Kasumi-1 (cell line): ENCODE data around the gene CCDC78.
"Not testable (repeated sequence)": the region's sequence is repeated elsewhere in the genome, so short reads cannot be mapped to it uniquely, and the experiment has no call there.

Experiments used
- DNase-seq, 2 experiments: peaks; one replicate each; lab custom pipeline; 2025; lab: John Stamatoyannopoulos, UW

The CCDC78 gene

GRCh38 chr16:693364-693763, 32.9 kb downstream of the CCDC78 start:
- DNase-seq, result no peak

GRCh38 chr16:692356-693108, 33.7 kb downstream of the CCDC78 start:
- DNase-seq, result no peak

- DNase-seq, result not testable (repeated sequence)
These were observed 35.0 kb downstream of the CCDC78 start for GRCh38 chr16:691242-691641.

- DNase-seq, result no peak
These were observed 36.9 kb downstream of the CCDC78 start for GRCh38 chr16:689175-689897.

- DNase-seq, result no peak
These were observed 38.7 kb downstream of the CCDC78 start for GRCh38 chr16:687499-687898.

GRCh38 chr16:686459-687260, 39.6 kb downstream of the CCDC78 start:
- no peak for DNase-seq

GRCh38 chr16:685967-686366, 40.3 kb downstream of the CCDC78 start:
- no peak for DNase-seq

- no peak for DNase-seq
These were observed 41.1 kb downstream of the CCDC78 start for GRCh38 chr16:684961-685696.

- DNase-seq, result peak; percentile 64 to 65
These were observed 42.0 kb downstream of the CCDC78 start, which contains the start of gene JMJD8 for GRCh38 chr16:684071-684794. TSS of gene JMJD8 (minus strand) at chr16:684334. CDS start at chr16:684319, 15 bp downstream.

- DNase-seq, result no peak
These were observed 42.7 kb downstream of the CCDC78 start for GRCh38 chr16:683396-684070.

GRCh38 chr16:682493-683395, 43.5 kb downstream of the CCDC78 start:
- DNase-seq, result no peak

- no peak for DNase-seq
These were observed 44.4 kb downstream of the CCDC78 start for GRCh38 chr16:681746-682427.

GRCh38 chr16:680967-681745, 45.1 kb downstream of the CCDC78 start:
- DNase-seq, result peak in 1 of 2 experiments; percentile 3

GRCh38 chr16:680625-680945, 45.7 kb downstream of the CCDC78 start:
- no peak for DNase-seq

GRCh38 chr16:679814-680624, 46.2 kb downstream of the CCDC78 start, which contains the start of gene STUB1:
TSS of gene STUB1 (plus strand) at chr16:680410. CDS start at chr16:680526, 116 bp downstream.
- DNase-seq, result peak; percentile 45 to 56

GRCh38 chr16:678858-679813, 47.1 kb downstream of the CCDC78 start:
- peak; percentile 26 to 28 for DNase-seq
